Ishikawa (cell line): Measurements from ENCODE around the gene SLC6A6.

ENCODE experiments used
- EP300 ChIP-seq: IDR thresholded peaks from 2 replicates; pipeline ENCODE4 v1.6.1; 2012; ENCODE audit warnings: borderline replicate concordance
- MAX ChIP-seq: IDR thresholded peaks from 2 replicates; pipeline ENCODE4 v1.6.1; 2012
- YY1 ChIP-seq: IDR thresholded peaks from 2 replicates; pipeline ENCODE4 v1.6.1; 2012; ENCODE audit warnings: low read depth

DNA sequence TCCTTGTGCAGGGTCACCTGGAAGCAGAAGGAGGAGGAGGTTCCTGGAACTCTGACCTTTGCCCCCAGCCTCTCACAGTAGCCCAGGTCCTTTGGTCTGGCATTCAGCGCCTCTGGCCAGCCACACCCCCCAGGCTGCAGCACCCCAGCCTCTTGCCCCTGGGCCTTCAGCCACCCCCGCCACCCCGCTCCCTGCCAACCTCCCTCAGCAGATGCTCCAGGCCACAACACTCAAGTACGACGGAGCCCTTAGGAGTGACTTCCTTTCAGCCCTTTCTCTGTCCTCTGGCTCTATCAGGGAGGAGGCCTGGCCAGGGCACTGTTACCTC lies 92.5 kb downstream of the SLC6A6 start:
- TF ChIP-seq MAX = no peak
- TF ChIP-seq YY1 = no peak
- TF ChIP-seq EP300 = no peak
